ENCODE measurements around the gene ANKRD40CL.

The ANKRD40CL gene

GRCh38 chr17:50745631-50746030 lies 21.7 kb downstream of the ANKRD40CL start:
- no peak for DNase-seq (ENCODE audit: low read depth)
- H3K4me3 ChIP-seq (ENCODE audit: low read depth, low read length): no peak overlapping the region
- TF ChIP-seq CTCF (conservative IDR thresholded peaks at IDR 0.05; ENCODE audit: low read depth, low read length): no peak

- no peak overlapping the region for H3K4me3 ChIP-seq (ENCODE audit: low read depth, low read length)
- DNase-seq (ENCODE audit: low read depth): no peak
- TF ChIP-seq CTCF (conservative IDR thresholded peaks at IDR 0.05; ENCODE audit: low read depth, low read length): no peak
These were observed 28.2 kb downstream of the ANKRD40CL start for GRCh38 chr17:50739098-50739497.

- TF ChIP-seq CTCF (conservative IDR thresholded peaks at IDR 0.05; ENCODE audit: low read depth, low read length): no peak
- no peak for DNase-seq (ENCODE audit: low read depth)
- H3K4me3 ChIP-seq (ENCODE audit: low read depth, low read length): no peak overlapping the region
These were observed 30.1 kb downstream of the ANKRD40CL start for GRCh38 chr17:50737118-50737698.

- TF ChIP-seq CTCF (conservative IDR thresholded peaks at IDR 0.05; ENCODE audit: low read depth, low read length): no peak
- H3K4me3 ChIP-seq (ENCODE audit: low read depth, low read length): no peak overlapping the region
- no peak for DNase-seq (ENCODE audit: low read depth)
These were observed 32.0 kb downstream of the ANKRD40CL start for GRCh38 chr17:50735287-50735686.

- no peak overlapping the region for H3K4me3 ChIP-seq (ENCODE audit: low read depth, low read length)
- no peak for TF ChIP-seq CTCF (conservative IDR thresholded peaks at IDR 0.05; ENCODE audit: low read depth, low read length)
- DNase-seq (ENCODE audit: low read depth): no peak
These were observed 35.5 kb downstream of the ANKRD40CL start for GRCh38 chr17:50731575-50732460.

GRCh38 chr17:50728881-50729765 lies 38.2 kb downstream of the ANKRD40CL start:
- DNase-seq (ENCODE audit: low read depth): no peak
- TF ChIP-seq CTCF (conservative IDR thresholded peaks at IDR 0.05; ENCODE audit: low read depth, low read length): no peak
- no peak overlapping the region for H3K4me3 ChIP-seq (ENCODE audit: low read depth, low read length)

Data from choroid plexus epithelial cell (primary cell).